HG03442 (cell line): ENCODE data around the gene MGAM2.
"Not testable (repeated sequence)": the region's sequence is repeated elsewhere in the genome, so short reads cannot be mapped to it uniquely, and the experiment has no call there.

Experiments
- ATAC-seq: cut with Tn5 transposase; IDR thresholded peaks from one replicate; pipeline ENCODE4 v1.9.1; 2021; ENCODE audit warnings: mild to moderate bottlenecking, moderate library complexity; ENCODE audit not compliant: unreplicated experiment

MGAM2 gene

DNA sequence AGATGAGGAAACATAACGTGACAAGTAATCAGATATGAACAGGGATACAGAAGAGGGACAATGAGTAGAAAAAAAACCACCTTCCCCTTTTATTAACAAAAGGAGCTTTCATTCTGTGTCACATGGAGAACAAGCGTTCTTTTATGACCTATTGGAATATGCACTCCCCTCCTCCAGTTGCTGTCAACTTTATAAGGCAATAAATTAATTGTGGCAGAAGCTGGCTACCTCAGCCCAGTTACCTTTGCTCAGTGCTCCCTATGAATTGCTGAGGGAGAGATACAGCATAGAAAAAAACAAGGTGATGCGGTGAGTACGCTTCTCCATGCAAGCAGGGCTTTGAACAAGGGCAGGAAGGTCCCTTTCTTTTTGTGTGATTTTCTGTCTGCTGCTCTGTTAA, at the start of gene MGAM2:
Gene MGAM2 (plus strand): TSS at position 220 of the 400 bp plus-strand sequence. CDS start 5,156 bp downstream, outside the sequence.
- ATAC-seq = no peak

GRCh38 chr7:142063551-142064442, 47.7 kb upstream of the MGAM2 start:
- ATAC-seq = no peak

DNA sequence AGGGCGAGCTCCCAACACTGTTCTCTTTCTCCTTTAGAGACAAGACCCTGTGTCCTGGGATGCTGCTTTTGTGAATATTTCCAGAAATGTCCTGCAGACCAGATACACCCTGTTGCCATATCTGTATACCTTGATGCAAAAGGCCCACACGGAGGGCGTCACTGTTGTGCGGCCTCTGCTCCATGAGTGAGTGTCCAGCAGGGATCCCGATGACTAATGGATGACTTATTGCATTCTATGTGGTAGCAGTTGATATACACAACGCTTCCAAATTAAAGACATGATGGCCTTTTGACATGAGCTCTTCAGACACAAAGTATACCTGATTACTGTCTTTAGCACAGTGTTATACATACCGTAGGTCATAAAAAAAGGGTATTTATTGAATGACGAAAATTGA, 45.0 kb upstream of the MGAM2 start:
- no peak for ATAC-seq

DNA sequence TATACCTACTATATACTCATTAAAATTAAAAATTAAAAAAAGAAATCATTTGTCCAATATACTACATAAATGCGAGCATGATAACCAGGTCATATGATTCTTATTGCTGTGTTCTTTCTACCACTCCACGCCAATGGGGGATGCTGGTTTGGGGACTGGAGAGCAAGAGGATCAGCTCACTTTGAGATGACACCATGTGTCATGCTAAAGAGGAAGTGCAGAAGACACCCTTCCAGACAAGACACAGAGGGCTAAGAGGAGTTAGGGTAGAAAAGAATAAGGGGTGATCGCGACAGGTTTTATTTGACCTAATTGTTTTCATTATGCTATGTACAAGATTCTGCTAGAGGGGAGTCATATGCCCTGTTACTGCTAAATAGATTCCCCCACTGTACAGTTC, 33.8 kb upstream of the MGAM2 start:
- no peak for ATAC-seq

DNA sequence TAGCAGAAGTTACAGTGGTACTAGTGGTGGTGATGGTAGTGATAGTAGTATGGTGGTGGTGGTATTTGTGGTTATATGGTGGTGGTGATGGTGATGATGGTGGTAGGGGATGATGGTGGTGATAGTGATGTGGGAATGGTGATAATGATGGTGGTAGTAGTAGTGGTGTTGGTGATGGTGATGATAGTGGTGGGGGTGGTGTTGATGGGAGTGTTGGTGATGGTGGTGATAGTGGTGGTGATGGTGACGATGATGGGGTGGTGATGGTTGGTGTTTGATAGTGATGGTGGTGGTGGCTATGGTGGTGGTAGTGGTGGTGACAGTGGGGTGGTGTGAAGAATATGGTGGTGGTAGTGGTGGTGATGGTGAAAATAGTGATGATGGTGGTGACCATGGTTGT, 27.9 kb upstream of the MGAM2 start:
- no peak for ATAC-seq

DNA sequence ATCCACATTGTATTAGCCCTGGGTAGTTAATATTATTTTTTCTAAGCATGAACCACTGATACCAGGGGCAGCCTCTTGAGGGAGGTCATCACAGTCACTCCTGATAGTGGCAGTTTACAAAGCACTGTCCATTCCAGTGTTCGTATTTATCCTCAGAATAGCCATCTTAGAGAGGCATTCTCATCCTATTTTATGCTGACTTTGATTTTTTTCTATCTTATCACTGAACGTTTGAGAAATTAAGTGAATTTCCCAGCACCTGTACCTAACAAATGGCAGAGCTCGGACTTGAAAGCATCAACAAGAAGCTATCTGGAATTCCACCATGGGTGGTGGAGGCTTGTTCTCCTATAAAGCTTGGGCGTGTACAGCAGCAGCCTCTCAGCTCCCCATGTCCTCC, 26.1 kb upstream of the MGAM2 start:
- no peak for ATAC-seq

DNA sequence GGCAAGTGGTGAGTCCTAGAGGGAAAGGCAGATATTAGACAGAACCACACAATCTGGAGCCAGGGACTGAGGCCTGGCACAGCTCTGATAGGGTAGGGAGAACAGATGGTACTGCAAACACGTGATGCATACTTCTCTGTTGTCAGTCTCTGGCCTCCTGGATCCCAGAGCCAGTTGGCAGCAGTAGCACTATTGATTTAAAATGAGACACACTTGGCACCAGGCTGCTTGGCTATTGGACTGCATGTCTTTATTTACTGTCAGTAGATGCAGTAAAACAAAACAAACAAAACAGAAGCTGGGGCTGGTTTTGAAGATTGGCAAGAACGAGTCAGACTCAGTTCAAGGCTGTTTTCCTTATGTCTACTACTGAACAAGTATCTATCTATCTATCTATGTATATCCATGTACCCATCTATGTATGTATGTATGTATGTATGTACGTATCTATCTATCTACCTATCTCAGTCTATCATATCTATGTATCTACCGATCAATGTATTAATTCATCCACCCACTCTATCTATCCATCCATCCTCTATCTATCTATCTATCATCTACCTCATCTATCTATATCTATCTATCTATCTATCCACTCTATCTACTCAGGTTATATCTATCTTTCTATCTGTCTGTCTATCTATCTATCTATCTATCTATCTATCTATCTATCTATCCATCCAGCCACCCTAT, 23.4 kb upstream of the MGAM2 start:
- no peak for ATAC-seq

DNA sequence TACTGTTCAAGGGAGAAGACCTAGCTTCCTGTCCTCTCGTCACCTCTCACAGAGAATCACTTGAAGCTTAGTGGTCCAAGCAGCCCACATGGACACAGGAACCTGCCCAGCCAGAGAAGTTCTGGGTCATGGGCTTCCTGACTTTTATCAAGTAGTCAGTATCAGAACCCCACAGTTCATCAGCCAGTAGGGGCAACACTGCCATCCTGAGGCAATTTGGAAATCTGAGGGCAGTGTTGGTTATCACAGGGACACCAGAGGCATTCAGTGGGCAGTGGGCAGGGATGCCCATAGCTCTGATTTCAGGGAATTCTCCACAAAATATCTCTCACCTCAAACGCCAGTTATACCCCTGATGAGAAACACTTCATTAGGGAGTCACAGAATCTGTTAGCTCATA, 22.5 kb upstream of the MGAM2 start:
- no peak for ATAC-seq

DNA sequence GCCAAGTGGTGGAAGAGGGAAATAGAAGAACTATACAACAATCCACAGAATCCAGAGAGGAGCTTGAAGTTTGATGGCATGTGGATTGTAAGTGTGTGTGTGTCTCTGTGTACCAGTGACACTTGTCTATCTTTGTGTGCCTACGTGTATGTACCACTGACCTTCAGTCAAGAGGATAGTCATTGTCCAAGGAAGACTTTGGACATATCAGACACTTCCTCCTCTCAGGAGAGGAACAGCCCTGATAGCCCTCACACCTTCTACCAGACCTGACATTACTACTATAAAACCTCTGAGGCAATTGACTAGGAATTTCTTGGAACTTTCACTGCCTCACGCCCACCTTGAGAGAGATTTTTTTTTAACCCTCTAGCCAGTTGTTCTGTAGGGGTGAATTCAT, 19.6 kb upstream of the MGAM2 start:
- no peak for ATAC-seq

DNA sequence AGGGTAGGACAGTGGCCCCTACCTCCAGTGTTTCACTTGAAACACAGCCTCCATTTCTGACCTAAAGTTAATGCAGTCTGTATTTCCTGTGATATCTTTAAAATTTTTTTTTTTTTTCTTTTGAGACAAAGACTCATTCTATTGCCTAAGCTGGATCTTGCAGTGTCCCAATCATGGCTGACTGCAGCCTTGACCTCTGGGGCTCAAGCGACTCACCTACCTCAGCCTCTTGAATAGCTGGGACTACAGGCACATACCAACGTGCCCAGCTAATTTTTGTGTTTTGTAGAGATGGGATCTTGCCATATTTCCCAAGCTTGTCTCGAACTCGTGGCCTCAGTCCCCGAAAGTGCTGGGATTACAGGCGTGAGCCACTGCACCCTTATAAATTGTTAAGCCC, 16.7 kb upstream of the MGAM2 start:
- ATAC-seq = no peak

GRCh38 chr7:142097571-142097970, 13.9 kb upstream of the MGAM2 start:
- ATAC-seq = no peak

DNA sequence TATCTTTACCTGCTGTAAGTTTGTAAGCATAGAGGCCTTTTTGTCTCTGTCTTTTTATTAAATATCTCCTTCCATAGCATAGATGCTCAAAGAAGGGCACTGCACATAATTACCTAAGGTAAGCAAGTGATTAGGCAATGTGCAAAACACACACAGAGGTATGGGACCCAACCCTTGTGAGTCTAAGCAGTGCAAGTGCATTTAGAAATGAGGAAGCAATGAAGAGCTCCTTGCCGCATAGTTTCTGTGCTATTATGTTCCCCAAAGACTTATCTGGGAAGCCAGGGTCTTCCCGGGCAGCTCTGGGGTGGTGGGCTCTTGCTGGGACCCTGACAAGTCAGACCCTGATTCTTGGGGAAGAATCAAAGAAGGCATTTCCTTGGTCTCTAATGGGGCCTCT, 13.5 kb upstream of the MGAM2 start:
- ATAC-seq = no peak

- not testable (repeated sequence) for ATAC-seq
Measured at GRCh38 chr7:142099347-142099746, 12.2 kb upstream of the MGAM2 start.

DNA sequence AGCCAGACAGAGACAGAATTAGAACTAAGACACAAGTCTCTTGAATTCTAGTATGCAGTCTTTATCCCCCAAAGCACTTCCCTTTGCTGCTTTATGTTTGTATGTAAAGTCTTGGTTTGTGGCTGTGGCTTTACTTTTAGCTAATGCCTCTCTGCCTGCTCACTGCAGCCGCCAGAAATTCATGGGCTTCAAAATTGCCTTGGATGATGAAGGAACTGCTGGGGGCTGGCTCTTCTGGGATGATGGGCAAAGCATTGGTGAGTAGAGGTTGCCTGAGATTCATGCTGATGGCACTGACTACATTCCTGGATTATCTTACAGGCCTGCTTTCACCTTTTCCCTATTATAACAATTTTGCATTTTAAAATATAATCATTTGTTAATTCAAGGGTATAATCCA, 10.9 kb upstream of the MGAM2 start:
- ATAC-seq = no peak

DNA sequence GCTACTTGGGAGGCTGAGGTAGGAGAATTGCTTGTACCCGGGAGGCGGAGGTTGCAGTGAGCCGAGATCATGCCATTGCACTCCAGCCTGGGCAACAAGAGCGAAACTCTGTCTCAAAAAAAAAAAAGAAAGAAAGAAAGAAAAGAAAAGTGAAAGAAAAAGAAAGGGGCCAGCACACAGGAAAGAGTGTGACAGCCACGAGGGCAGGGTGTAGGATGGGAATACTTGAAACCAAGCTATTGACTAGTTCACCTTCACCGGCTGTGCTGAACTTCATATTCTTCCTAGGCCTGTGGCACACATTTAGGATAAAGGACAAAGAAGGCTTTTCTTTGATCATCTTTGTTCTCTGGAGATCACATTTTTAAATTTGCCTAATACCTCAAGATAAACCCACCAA, 9.7 kb upstream of the MGAM2 start:
- not testable (repeated sequence) for ATAC-seq

DNA sequence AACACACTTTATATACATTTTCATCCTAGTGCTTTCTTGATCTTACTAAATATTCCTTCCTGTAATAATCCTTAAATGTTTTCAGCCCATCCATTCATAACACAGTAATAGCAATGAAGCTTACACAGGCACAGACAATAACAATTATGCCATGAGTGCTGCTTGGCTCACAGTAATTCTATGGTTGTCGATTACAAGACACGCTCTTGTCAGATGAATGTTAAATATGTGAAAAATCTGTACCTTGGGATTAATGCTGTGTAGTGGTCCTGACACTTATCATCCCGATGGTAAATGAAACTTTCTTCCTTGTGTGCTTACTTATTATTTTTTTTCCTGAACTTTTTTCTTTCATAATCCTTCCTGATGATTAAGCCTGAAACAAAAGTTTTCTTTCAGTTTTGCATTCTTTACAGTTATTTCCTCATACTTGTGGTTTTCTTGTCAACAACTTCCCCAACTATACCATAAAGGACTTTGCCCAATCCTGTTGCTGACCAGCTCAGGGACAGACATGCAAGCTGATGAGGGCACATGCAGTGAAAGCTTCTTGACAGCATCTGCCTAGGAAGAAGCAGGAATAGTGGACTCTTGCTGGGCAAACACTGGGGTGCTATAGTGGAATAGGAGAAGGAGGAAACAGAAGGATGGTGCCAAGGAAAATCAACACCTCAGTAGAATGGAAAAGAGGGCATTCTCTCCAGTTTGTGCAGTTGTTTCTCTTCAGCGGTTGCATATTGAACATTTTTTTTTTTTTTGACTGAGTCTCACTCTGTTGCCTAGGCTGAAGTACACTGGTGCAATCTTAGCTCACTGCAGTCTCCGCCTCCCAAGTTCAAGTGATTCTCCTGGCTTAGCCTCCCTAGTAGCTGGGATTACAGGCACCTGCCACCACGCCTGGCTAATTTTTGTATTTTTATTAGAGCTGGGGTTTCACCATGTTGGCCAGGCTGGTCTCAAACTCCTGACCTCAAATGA, 6.7 kb upstream of the MGAM2 start:
- no peak for ATAC-seq

- ATAC-seq = no peak
Measured at GRCh38 chr7:142108728-142109505, 2.6 kb upstream of the MGAM2 start.

DNA sequence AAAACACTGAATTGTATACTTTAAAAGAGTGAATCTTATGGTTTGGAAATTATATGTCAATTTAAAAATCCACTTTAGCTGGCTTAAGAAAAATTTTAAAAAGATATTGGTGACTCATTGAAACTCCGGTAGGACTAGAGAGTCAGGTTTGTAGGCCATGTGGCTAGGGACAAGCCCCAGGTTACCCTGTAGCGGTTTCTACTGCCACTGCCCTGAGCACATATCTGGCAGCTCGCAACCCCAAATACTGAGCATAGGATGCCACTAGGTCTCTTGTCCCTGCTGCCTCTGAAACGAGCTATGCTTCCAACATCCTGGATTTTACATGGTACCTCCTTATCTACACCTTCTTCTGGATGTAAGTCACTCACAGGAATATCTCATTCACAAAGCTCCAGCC, 1.4 kb upstream of the MGAM2 start:
- no peak for ATAC-seq

DNA sequence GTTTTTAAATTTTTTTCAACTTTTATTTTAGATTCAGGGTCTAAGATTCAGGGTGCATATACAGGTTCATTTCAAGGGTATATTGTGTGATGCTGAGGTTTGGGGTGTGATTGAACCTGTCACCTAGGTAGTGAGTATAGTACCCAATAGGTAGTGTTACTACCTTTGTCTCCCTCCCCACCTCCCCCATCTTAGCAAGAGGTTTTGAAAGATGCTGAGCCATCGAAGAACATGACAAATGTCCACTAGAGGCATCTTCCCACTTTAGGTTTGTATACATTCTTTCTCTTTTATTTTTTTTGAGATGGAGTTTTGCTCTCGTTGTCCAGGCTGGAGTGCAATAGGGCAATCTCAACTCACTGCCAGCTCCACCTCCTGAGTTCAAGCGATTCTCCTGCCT, 880 bp upstream of the MGAM2 start:
- no peak for ATAC-seq

GRCh38 chr7:142112086-142112485, 568 bp downstream of the MGAM2 start:
- ATAC-seq = no peak
